Uterus (tissue), 2 donors: Measurements from ENCODE around the gene SNRPD3.

ENCODE experiments used
- CTCF ChIP-seq, 4 experiments: fragments of 200-600 bp in 2 of 4; fragments of 450-650 bp in 2 of 4; sonication (generic) in 2 of 4; IDR thresholded peaks; one replicate each; pipeline ENCODE4 v1.5.1; 2016 to 2019; ENCODE audit warnings: antibody characterized with exemption in 4 of 4, mild to moderate bottlenecking in 2 of 4, moderate library complexity in 1 of 4
- POLR2A ChIP-seq, 2 donors: fragments of 450-650 bp; IDR thresholded peaks; one replicate each; pipeline ENCODE4 v1.6.1; 2016; ENCODE audit warnings: antibody characterized with exemption in 2 of 2, mild to moderate bottlenecking in 1 of 2, moderate library complexity in 1 of 2

- TF ChIP-seq CTCF (IDR thresholded peaks at IDR 0.05): no peak
- TF ChIP-seq POLR2A (IDR thresholded peaks at IDR 0.05): no peak
Observed at GRCh38 chr22:24515027-24515338, 40.8 kb upstream of the SNRPD3 start.
